BE2C (cell line): ENCODE measurements around the gene KIRREL1.
A peak's percentile ranks its signal among the peaks of the same experiment; 100 is the strongest.

Experiments
- DNase-seq: peaks from one replicate; pipeline ENCODE4 v3.0.0-alpha.2; 2020
- H3K27me3 ChIP-seq: fragments of 250-450 bp; sonication (Bioruptor Pico); 2 replicates; pipeline ENCODE4 v1.5.1; 2020; ENCODE audit warnings: mild to moderate bottlenecking
- H3K36me3 ChIP-seq: fragments of 250-450 bp; sonication (Bioruptor Pico); 2 replicates; pipeline ENCODE4 v1.5.1; 2020; ENCODE audit warnings: mild to moderate bottlenecking
- H3K4me1 ChIP-seq: fragments of 250-450 bp; sonication (Bioruptor Pico); 2 replicates; pipeline ENCODE4 v1.5.1; 2020
- H3K4me3 ChIP-seq: 2 replicates; pipeline ENCODE4 v1.5.1; 2011; ENCODE audit warnings: low read depth, low read length
- H3K9me3 ChIP-seq: fragments of 250-450 bp; sonication (Bioruptor Pico); 2 replicates; pipeline ENCODE4 v1.5.1; 2020
- TF ChIP-seq, protein P1 (sequence below): IDR thresholded peaks from 2 replicates; pipeline ENCODE4 v1.5.1; 2012; ENCODE audit warnings: mild to moderate bottlenecking, low read depth, low read length

KIRREL1 gene

DNA sequence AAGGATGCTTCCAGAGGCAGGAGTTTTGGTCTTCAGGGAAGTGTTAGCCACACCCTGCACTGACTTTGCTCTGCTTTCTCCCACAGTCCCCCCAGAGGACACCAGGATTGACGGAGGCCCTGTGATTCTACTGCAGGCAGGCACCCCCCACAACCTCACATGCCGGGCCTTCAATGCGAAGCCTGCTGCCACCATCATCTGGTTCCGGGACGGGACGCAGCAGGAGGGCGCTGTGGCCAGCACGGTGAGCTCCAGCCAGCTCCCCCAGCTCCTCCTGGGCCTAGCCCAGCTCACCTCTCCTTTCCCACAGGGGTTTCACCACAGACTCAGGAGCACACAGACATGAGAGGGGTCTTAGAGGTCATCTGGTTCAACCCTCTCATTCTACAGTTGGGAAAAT, 90.9 kb downstream of the KIRREL1 start:
- H3K36me3 ChIP-seq: no peaks in the 10 kb centered on the region
- TF ChIP-seq, protein P1, sequence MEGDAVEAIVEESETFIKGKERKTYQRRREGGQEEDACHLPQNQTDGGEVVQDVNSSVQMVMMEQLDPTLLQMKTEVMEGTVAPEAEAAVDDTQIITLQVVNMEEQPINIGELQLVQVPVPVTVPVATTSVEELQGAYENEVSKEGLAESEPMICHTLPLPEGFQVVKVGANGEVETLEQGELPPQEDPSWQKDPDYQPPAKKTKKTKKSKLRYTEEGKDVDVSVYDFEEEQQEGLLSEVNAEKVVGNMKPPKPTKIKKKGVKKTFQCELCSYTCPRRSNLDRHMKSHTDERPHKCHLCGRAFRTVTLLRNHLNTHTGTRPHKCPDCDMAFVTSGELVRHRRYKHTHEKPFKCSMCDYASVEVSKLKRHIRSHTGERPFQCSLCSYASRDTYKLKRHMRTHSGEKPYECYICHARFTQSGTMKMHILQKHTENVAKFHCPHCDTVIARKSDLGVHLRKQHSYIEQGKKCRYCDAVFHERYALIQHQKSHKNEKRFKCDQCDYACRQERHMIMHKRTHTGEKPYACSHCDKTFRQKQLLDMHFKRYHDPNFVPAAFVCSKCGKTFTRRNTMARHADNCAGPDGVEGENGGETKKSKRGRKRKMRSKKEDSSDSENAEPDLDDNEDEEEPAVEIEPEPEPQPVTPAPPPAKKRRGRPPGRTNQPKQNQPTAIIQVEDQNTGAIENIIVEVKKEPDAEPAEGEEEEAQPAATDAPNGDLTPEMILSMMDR: no peak
- no peak for DNase-seq
- no peaks in the 10 kb centered on the region for H3K27me3 ChIP-seq
- H3K4me3 ChIP-seq: no peak overlapping the region
- H3K9me3 ChIP-seq: no peaks in the 10 kb centered on the region
- no peaks in the 10 kb centered on the region for H3K4me1 ChIP-seq

DNA sequence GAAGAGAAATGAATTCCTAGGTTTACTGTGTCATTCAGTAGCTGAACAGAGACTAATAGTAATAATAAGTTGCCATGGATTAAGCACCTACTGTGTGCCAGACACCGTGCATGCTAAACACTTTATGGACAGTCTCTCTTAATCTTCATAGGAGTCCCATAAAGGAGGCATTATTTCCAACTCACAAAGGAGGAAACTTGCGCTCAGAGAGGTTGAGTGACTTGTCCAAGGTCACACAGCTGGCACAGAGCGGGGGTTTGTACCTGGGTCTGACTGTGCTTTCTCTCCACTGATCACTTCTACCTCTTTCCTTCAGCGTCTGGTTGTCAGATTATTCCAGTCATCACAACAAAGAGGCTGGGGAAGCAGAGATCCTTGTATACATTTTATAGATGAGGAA, 91.3 kb downstream of the KIRREL1 start:
- H3K9me3 ChIP-seq: no peaks in the 10 kb centered on the region
- DNase-seq: no peak
- TF ChIP-seq, protein P1: no peak
- H3K4me1 ChIP-seq: no peaks in the 10 kb centered on the region
- H3K4me3 ChIP-seq: no peak overlapping the region
- no peaks in the 10 kb centered on the region for H3K27me3 ChIP-seq
- H3K36me3 ChIP-seq: no peaks in the 10 kb centered on the region

DNA sequence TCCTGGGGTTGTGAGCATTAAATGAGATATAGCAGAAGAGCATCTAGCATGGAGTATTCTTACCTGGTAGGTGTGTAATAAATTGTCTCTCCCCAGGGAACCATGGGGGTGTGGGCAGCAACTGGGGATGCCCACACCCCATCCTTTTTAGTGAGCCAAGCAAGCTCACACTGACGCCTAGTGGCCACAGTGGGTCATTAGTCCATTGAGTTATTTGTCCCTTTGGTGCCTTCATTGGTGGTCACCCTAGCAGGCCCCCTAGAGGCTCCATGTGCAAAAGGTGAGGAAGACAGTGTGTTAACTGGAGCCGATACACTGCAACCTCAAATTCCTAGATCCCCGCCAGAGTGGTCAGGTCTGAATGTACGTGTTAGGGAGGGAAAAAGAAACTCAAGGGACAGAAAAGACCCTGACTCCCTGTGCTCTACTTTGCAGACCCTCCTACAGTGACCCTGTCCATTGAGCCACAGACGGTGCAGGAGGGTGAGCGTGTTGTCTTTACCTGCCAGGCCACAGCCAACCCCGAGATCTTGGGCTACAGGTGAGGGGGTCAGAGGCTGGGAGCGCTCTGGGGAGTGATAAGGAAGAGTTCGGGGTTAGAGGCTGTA, 94.0 kb downstream of the KIRREL1 start:
- Histone ChIP-seq H3K9me3 (no peaks in the 10 kb centered on the region), H3K4me3 (no peak overlapping the region), H3K27me3 (no peaks in the 10 kb centered on the region), H3K4me1 (no peaks in the 10 kb centered on the region), H3K36me3 (no peaks in the 10 kb centered on the region)
- peak; percentile 54 for DNase-seq
- TF ChIP-seq, protein P1: peak; percentile 61

DNA sequence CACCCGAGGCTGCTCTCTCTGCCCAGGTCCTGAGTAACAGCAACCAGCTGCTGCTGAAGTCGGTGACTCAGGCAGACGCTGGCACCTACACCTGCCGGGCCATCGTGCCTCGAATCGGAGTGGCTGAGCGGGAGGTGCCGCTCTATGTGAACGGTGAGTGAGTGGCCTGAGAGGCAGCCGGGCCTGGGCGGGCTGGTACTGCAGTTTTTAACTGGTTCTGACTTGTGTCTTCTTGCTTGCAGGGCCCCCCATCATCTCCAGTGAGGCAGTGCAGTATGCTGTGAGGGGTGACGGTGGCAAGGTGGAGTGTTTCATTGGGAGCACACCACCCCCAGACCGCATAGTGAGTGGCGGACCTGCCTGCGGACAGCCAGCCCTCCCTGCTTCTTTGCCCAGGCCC, 96.0 kb downstream of the KIRREL1 start:
- no peak for DNase-seq
- TF ChIP-seq, protein P1: no peak
- Histone ChIP-seq H3K4me3 (no peak overlapping the region), H3K27me3 (no peaks in the 10 kb centered on the region), H3K36me3 (no peaks in the 10 kb centered on the region), H3K4me1 (no peaks in the 10 kb centered on the region), H3K9me3 (no peaks in the 10 kb centered on the region)

DNA sequence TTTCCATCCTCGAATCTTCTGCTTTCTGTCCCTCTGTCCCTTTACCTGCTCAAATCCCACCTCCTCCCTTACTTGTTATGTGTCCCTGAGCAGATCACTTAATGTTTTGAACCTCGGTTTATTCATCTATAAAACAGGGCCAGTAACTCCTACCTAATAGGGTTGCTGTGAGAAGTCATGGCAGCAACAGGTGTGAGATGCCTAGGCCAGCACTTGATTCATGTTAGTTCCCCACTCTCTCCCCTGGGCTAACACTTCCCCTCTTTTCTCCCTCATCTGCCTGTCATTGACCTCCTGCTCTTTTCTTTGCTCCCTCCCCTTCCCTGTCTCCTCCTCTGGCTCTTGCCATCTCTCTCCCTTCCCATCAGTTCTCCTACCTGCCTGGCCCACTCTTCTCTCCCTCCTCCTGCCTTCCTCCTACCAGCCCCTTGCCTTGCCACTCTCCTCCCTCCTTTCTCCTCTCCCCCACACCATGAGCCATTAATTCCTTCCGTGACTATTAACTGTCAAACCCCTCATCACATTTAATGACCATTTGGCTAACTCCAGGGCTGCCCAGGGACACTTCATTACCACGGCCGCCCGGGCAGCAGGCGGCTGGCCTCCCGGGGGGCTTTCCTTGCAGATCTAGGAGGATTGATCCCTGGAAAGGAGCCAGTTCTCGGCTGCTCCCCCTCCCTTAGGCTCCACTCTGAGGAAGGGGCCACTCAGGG, 96.6 kb downstream of the KIRREL1 start:
- no peaks in the 10 kb centered on the region for H3K36me3 ChIP-seq
- no peak for DNase-seq
- no peaks in the 10 kb centered on the region for H3K27me3 ChIP-seq
- H3K4me1 ChIP-seq: no peaks in the 10 kb centered on the region
- no peaks in the 10 kb centered on the region for H3K9me3 ChIP-seq
- no peak overlapping the region for H3K4me3 ChIP-seq
- TF ChIP-seq, protein P1: no peak

DNA sequence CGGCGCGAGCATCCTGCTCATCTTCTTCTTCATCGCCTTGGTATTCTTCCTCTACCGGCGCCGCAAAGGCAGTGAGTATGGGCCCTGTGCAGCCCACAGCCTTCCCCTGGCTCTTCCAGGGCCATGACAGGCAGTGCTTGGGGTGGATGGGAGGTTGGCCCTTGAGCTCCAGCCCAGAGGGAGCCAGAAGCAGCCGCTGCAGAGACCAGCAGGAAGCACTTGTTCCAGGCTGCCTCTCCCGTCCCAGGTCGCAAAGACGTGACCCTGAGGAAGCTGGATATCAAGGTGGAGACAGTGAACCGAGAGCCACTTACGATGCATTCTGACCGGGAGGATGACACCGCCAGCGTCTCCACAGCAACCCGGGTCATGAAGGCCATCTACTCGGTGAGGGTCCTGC, 99.9 kb downstream of the KIRREL1 start:
- no peaks in the 10 kb centered on the region for H3K36me3 ChIP-seq
- no peak for DNase-seq
- H3K4me3 ChIP-seq: no peak overlapping the region
- H3K9me3 ChIP-seq: no peaks in the 10 kb centered on the region
- H3K27me3 ChIP-seq: no peaks in the 10 kb centered on the region
- no peaks in the 10 kb centered on the region for H3K4me1 ChIP-seq
- TF ChIP-seq, protein P1: no peak
